Measurements from ENCODE around the gene DGKZ. TPM values are rescaled to one million over a fixed set of nuclear protein-coding genes. Genes with fewer than 3 reads are reported as not detected.

The DGKZ gene
- total and polyA plus RNA-seq, 8 donors, result 24.0 to 405 (median 61.7) TPM

DNA sequence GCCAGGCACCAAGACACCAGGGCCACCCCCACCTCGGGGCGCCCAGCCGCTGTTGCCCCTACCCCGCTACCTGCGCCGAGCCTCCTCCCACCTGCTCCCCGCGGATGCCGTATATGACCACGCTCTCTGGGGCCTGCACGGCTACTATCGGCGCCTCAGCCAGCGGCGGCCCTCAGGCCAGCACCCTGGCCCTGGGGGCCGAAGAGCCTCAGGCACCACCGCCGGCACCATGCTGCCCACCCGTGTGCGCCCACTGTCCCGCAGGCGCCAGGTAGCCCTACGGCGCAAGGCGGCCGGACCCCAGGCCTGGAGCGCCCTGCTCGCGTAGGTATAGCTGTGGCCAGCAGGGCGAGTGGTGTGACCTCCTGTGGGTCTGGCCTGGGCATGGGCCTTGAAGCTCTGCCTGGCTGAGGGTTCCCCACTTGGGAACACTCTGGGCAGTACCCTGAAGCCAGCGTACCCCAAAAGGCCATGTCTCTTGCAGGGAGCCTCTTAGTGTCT is 19.4 kb downstream of the DGKZ start:
- WGBS, 5 donors, result 92 to 100% (median 95%) methylated on average over 1 to 31 of the region's 31 CpGs
- no peak overlapping the region for H3K4me3 ChIP-seq
- no peaks in the 10 kb centered on the region for H3K27me3 ChIP-seq
- no peaks in the 10 kb centered on the region for H3K9me3 ChIP-seq
- peaks cover 24 to 48% (median 38%) of the 10 kb centered on the region in 4 donors for H3K4me1 ChIP-seq
- TF ChIP-seq EP300 (IDR thresholded peaks at IDR 0.05) (no peak), POLR2AphosphoS5 (IDR thresholded peaks at IDR 0.05) (no peak), POLR2A (IDR thresholded peaks at IDR 0.05) (no peak)
- TF ChIP-seq, protein P1, sequence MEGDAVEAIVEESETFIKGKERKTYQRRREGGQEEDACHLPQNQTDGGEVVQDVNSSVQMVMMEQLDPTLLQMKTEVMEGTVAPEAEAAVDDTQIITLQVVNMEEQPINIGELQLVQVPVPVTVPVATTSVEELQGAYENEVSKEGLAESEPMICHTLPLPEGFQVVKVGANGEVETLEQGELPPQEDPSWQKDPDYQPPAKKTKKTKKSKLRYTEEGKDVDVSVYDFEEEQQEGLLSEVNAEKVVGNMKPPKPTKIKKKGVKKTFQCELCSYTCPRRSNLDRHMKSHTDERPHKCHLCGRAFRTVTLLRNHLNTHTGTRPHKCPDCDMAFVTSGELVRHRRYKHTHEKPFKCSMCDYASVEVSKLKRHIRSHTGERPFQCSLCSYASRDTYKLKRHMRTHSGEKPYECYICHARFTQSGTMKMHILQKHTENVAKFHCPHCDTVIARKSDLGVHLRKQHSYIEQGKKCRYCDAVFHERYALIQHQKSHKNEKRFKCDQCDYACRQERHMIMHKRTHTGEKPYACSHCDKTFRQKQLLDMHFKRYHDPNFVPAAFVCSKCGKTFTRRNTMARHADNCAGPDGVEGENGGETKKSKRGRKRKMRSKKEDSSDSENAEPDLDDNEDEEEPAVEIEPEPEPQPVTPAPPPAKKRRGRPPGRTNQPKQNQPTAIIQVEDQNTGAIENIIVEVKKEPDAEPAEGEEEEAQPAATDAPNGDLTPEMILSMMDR (IDR thresholded peaks at IDR 0.05), result no peak
- H3K27ac ChIP-seq, result peak overlapping the region in 3 of 5 donors; percentile 14 to 47 (median 36)
- H3K36me3 ChIP-seq, result peaks cover 19 to 48% (median 45%) of the 10 kb centered on the region in 4 donors
- DNase-seq, result no peak
- intact Hi-C loops (cut with DNase I; ENCODE audit: low total_unique reads), result no loop called here

DNA sequence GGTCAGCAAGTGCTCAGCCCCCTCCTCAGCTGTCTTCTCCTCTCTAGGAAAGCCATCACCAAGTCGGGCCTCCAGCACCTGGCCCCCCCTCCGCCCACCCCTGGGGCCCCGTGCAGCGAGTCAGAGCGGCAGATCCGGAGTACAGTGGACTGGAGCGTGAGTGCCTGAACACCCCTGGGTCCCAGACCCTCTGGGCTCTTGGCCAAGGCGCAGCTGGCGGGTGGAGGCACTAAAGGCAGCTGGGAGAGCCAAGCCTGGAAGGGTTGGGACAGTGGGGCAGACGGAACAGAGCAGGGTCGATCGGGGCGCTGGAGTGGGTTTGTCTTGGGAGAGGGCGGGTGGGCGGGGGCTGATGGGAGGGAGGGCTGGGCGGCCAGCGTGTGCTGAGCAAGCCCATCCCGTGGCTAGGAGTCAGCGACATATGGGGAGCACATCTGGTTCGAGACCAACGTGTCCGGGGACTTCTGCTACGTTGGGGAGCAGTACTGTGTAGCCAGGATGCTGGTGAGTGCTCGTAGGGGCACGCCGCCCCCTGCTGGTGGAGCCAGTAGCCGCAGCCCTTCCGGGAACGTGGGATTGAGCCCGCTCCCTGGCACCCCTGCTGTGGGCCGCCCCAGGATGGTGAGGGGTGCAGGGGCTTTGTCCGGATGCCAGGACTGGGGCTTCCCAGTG is 20.1 kb downstream of the DGKZ start:
- H3K4me1 ChIP-seq, result peaks cover 17 to 41% (median 32%) of the 10 kb centered on the region in 4 donors
- peaks cover 26 to 55% (median 51%) of the 10 kb centered on the region in 4 donors for H3K36me3 ChIP-seq
- peak overlapping the region in 3 of 5 donors; percentile 14 to 47 (median 36) for H3K27ac ChIP-seq
- intact Hi-C loops (cut with DNase I; ENCODE audit: low total_unique reads), result no loop called here
- peak in 2 of 3 donors; percentile 24 to 57 for TF ChIP-seq POLR2AphosphoS5 (IDR thresholded peaks at IDR 0.05)
- no peak for TF ChIP-seq POLR2A (IDR thresholded peaks at IDR 0.05)
- TF ChIP-seq, protein P1 (IDR thresholded peaks at IDR 0.05), result peak in 5 of 7 experiments; percentile 74 to 95 (median 92)
- no peaks in the 10 kb centered on the region for H3K9me3 ChIP-seq
- 10 to 32% (median 28%) methylated on average over 15 to 32 of the region's 32 CpGs for WGBS, 5 donors
- no peaks in the 10 kb centered on the region for H3K27me3 ChIP-seq
- H3K4me3 ChIP-seq, result no peak overlapping the region
- DNase-seq, result peak; percentile 78 to 88

DNA sequence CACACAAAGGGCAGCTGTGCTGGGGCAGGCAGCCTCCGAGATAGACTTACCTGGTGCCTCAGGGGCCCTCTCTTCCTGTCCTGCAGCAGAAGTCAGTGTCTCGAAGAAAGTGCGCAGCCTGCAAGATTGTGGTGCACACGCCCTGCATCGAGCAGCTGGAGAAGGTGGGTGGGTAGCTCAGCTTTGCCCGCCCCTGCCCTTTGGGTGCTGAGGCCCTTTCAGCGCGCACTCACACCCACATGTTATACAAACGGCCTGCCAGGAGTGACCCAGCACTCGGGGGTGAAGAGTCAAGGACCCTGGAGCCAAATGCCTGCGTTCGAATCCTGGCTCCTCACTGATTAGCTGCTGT is 20.6 kb downstream of the DGKZ start:
- intact Hi-C loops (cut with DNase I; ENCODE audit: low total_unique reads), result no loop called here
- no peak for DNase-seq
- Histone ChIP-seq H3K27ac (peak overlapping the region in 2 of 5 donors; percentile 36 to 47), H3K9me3 (no peaks in the 10 kb centered on the region), H3K27me3 (no peaks in the 10 kb centered on the region), H3K4me3 (no peak overlapping the region), H3K4me1 (peaks cover 12 to 36% (median 27%) of the 10 kb centered on the region in 4 donors), H3K36me3 (peaks cover 30 to 60% (median 56%) of the 10 kb centered on the region in 4 donors)
- TF ChIP-seq EP300 (IDR thresholded peaks at IDR 0.05) (no peak), POLR2AphosphoS5 (IDR thresholded peaks at IDR 0.05) (no peak), POLR2A (IDR thresholded peaks at IDR 0.05) (no peak)
- TF ChIP-seq, protein P1 (IDR thresholded peaks at IDR 0.05), result peak in 1 of 7 experiments; percentile 31
- WGBS, 5 donors, result 51 to 74% (median 70%) methylated on average over 11 to 12 of the region's 12 CpGs

DNA sequence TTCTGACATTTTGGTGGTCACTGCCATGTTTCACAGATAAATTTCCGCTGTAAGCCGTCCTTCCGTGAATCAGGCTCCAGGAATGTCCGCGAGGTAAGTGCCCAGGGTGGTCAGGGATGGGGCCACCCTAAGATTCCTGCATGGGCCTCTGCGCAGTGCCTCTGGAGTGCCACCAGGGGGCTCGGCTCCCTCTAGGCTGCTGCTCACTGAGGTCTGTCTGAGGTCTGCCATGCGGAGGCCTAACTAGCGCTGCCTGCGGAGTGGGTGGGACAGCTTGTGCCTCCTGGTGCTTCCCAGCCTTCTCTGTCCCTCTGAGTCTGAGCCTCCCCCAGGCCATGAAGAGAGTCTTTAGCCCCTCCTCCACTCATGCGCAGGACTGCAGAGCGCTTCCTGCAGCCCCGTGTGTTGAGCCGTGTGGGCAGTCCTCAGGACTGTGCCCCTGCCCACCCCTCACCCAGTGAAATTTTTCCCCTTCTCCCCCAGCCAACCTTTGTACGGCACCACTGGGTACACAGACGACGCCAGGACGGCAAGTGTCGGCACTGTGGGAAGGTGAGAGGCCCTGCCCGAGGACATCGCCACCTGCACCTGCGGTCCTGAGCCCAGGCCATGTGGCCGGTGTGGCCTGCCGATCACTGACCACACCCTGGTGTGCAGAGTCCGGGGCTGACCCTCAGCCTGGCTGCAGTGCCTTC is 22.3 kb downstream of the DGKZ start:
- 62 to 78% (median 67%) methylated on average over 17 to 25 of the region's 25 CpGs for WGBS, 5 donors
- H3K4me3 ChIP-seq, result no peak overlapping the region
- intact Hi-C loops (cut with DNase I; ENCODE audit: low total_unique reads), result no loop called here
- TF ChIP-seq POLR2AphosphoS5 (IDR thresholded peaks at IDR 0.05), result no peak
- TF ChIP-seq, protein P1 (IDR thresholded peaks at IDR 0.05), result peak in 5 of 7 experiments; percentile 63 to 90 (median 83)
- H3K27ac ChIP-seq, result no peak overlapping the region
- H3K4me1 ChIP-seq, result peaks cover 0 to 19% (median 13%) of the 10 kb centered on the region in 4 donors
- peak; percentile 67 to 86 for DNase-seq
- H3K27me3 ChIP-seq, result no peaks in the 10 kb centered on the region
- peaks cover 44 to 77% (median 72%) of the 10 kb centered on the region in 4 donors for H3K36me3 ChIP-seq
- no peaks in the 10 kb centered on the region for H3K9me3 ChIP-seq

All from stomach (tissue), 9 donors.